T-helper 22 cell (primary cell): Measurements from ENCODE around the gene SECTM1.

Source experiments
- DNase-seq: peaks from one replicate; pipeline ENCODE4 v3.0.0-alpha.2; 2020; ENCODE audit warnings: low read depth

Gene SECTM1

DNA sequence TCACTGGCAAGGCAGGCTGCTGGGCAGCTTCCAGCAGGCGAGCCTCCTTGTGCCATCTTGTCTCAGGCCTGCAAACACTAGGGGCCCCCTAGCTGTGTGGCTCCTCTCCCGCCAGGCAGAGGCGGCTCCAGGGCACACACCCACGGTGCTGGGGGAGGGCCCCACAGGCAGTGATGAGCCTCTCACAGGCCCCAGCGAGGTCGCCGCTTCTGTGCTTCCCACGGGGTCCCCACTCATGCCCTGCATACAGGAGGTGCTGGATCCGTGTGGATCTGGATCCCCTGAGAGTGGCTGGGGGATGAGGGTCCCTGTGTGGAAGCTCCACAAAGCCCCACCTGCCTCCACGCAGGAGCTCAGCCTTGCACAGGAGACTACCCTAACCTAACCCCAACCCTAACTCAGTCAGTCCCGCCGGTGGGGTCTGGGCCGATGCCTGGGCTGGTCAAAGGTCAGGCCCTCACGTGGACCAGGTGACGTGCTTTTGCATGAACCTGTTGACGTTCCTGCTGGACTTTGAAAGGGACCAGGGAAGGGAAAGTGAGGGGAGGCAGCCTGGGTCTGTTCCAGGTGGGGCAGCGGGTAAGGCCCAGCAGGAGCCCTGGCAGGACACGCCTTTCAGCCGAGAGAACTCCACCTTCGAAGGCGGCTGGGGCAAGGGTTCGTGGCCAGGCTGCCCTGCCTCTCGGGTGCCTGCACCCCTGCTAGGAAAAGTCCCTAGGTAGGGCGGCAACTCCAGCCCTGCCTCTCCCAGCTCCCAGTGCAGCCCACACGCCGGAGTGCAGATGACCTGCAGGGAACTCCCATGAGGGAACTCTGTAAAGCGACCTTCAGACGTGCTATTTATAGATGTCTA, 5.2 kb downstream of the SECTM1 start:
- DNase-seq: no peak

DNA sequence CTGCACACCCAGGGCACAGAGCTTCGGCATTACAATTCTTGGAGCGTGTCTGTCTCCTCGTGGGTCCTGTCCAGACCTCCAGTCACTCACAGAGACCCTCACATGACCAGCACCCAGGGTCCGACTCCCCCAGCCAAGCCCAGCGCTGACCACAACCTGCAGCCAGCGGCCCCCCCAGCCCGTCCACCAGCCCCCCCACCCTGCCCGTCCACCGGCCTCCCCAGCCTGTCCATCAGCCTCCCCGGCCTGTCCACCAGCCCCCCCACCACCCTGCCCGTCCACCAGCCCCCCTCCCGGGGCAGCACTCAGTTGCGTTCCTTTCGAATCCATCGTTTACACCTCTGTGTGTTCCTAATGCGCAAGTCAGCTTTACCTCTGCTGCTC, 5.8 kb downstream of the SECTM1 start:
- DNase-seq: no peak

DNA sequence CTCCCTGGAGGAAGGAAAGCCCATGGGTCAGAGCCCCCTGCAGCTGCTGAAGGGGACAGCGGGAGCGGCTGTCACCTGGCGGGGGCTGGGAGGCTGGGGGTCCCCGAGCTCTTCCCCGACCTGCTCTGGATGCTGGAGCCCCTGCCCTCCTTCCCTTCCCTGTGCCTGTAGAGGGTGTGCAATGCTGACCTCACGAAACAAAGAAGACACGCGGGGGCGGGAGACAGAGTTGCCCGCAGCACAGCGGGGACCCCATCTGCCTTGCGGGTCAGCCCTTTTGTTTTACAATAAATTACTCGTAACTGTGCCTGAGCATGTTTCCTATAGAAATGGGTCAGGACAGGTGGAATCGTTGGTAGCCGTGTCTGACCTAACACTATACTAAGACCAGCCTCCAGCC, 6.3 kb downstream of the SECTM1 start:
- no peak for DNase-seq

DNA sequence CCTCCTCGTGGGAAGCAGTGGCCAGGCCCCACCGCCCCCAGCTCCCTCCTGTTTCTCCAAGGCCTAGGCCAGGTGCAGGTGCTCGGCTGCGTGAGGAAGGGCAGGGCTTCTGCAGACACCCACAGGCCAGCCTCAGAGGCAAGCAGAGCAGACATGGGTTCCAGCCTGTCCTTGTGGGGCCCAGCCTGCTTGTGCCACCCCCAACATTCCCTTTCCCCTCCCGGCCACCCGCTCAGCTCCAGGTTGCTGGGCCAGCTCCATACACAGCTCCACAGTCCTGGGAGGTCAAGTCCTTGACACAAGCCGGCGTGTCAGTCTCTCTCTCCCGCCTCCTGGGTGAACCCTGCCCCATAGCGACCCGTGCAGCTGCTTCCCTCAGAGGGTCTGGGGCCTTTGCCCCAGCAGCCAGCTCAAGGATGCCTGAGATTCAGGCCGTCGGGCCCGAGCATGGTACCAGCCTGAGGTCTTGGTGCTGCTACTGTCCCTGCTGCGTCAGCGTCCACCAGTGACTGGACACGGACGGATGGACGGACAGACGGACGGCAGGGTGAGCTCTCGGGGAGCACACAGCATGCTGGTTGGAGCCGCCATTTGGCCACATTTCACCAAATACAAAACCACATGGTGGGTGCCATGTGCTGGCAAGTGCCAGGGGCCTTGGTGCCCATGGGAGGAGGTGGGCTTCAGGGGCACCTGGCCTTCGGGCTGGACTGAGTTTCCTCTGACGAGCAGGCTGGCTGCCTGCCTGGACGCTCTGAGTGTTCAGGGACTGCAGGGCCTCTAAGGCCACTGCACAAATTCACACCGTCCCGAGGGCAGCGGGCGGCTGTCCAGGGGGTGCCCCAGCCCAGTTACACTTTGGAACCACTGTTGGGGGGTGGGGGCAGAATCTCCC, 8.0 kb downstream of the SECTM1 start:
- no peak for DNase-seq

DNA sequence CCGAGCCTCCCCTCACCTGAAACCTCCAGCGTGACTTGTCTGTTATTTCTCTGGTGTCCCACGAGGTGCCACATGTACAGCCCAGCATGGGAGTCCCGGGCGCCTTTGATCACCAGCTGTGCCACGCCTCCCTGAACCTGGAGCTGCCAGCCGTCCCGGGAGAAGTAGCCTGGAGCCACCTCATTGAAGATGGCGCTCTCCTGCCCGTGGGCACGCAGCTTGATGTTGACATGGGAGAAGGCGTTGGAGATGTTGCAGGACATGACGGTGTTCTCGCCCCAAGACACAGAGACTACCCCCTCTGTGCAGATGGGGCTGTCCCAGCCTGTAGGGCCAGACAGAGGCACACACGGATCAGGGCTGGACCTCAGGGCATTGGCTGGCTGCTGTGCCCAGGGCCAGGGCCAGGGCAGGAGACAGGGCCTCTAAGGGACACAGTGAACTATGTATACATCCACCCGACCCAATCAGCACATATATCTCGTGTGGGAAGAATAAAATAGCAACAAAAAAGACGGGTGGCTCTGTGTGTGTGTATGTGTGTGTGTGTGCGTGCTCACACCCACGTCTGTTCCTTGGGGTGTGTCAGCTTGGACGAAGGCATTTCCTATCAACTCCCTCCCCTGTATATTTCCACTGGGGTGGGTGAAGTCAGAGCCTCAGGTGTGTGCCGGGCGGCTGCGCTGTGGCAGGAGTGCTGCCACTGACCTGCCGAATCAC, 8.8 kb downstream of the SECTM1 start:
- no peak for DNase-seq

DNA sequence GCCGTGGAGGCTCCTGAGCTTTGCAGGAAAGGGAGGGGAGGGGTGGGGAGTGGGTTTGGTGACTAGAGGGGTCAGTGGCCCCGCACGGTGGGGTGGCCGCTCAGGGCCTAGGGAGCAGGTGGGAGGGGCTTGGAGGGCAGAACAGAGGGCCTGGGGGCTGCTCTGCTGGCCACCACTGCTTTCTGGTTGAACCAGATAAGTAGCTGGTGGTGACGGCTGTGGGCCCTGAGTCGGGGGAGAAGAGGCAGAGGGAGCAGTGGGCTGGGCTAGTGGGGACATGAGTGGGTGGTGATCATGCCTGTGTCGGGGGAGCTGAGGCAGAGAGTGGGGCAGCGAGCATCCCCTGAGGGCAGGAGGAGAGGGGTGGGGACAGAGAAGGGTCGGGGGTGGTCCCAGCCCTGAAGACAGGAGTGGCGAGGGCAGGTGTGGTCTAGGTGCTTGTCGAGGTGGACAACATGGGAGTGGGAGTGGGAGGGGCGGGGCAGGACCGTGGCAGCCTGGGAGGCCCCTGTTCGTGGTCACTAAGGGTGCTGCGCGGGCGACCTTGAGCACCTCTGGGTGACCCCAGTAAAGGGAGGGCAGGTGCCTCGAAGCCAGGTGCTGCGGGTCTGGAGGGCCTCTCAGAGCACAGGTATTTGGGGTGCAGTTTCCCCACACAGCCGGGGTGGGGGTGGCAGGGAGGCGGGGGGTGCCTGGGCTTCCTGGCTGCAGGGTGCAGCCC, 9.9 kb downstream of the SECTM1 start:
- DNase-seq: no peak

DNA sequence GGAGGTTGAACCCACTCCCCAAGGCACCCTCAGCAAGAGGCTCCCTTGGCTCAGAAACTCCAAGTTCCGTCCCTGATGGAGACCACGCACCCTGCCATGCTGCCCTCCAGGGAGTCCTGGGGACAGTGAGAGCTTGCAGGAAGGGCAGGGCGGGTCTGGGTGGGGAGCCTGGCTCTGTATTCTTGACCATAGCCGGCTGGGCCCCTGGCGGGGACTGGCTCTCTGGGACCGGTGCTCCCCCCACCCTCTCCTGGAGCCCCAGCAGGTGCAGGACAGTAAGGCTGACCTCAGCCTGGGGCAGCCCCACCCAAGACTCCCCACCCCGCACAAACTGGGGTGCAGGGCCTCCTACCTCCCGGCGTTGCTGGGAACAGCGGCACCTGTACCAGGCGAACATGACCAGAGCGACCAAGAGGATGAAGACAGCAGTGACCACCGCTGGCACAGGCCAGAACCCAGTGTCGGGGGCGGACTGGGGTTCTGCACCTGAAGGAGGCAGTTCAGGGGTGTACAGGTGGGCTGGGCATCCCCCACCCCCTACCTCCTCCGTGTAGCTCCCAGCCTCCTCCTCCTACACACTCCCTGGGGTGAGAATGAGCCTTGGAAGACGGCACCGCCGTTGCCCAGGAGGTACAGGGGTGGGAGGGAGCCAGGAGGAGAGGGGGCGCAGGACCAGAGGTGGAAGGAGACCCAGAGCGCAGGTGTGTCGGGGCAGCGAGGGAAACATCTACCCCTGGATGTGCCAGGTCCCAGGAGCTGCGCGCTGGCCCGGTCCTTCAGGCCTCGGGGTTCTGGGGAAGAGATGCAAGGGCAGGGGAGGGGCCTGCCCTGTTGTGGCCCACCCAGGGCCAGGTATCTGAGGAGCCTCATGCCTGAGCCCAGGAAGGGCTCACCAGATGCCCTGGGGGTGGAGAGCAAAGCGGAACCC, 10.8 kb downstream of the SECTM1 start:
- no peak for DNase-seq

DNA sequence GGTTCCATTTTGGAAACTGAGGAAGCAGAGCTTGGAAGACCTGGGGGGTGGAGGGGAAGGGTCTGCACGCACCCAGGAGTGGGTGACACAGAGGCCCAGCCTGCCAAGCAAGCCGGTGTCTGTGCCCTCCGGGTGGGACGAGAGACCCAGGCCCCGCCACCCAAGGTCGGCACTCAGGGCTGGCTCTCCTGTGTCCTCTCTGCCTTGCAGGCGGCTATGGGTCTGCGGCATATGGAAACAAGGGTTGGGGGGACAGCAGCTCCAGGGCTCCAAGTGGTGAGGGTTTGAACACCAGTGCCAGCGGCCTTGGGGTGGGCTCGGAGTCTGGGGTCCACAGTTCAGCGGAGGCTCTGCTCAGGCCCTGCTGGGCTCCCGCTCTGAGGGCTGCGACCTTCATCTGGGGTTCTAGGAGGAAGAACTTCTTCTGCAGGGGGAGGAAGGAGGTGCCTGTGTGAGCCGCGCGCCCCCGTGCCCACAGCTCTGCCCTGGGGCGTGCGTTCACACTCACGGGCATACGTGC, 11.6 kb downstream of the SECTM1 start:
- no peak for DNase-seq

DNA sequence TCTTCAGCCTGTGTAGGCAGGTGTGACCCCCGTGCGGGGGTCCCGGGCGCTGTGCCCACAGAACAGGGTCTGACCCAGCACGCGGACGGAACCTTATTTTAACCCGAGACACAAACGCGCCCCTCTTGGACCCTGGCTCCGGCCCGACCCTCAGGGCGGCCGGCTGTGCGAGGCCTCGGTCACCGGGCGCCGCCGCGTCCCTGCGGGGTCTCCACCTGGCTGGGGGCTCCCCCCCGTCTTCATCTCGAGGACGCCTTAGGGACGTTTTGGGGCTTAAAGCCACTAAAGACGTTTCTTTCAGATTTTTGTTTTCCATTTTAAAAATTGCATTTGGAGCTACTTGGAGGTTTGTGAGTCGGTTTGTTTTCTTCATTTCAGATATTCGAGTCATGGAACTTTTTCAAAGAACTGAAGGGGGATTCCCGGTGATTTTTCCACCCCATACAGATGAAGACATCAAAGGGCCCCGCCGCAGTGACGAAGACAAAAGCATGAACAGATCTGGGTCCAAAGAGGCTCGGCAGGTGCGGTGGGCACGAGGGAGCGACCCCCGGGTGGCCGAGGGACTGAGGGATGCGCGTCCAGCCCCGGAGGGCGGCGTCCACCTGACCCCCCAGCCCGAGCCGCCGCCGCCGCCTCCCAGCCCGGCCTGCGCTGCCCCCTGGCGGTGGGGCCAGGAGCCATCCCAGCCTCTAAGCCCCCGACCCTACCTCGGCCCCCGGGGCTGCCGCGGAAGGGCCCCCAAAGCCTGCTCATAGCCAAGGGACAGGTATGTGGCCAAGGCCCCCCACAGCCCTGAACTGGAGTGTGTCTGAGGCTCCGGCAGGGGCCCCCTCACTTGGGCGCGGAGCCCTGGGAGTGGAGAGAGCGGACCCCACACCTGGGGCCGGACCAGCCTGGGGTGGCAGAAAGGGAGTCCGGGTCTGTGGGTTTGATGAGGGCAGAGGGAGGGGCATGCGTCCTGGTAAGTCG, 12.3 kb downstream of the SECTM1 start:
- DNase-seq: peak; percentile 71

DNA sequence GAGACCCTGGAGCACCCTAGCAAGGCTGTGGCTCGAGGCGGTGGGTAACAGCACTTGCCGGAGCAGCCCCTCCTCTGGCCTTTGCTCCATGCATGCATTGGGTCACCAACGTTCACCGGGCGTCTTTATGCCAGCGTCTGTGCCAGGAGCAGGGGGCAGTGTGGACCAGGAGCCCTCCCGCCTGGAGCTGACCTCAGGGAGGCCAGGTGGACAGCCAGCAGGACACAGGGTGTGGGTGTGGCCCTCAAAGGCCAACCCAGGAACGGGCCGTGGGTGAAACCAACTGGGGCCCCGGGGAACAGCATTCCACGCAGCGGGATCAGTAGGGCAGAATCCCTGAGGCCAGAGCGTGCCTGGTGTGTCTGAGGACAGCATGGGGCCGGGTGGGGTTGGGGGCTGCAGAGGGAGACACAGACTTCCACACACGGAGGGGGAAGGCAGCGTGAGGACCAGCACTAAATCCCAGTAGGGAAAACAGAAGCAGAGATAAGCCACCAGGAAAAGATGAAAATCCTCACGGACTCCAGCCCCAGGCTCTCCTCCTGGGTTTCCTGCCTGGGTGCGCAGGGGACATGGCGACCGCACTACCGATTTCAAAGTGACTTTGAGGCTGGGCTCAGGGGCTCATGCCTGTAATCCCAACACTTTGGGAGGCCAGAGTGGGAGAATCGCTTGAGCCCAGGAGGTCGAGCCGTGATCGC, 13.3 kb downstream of the SECTM1 start:
- DNase-seq: no peak

DNA sequence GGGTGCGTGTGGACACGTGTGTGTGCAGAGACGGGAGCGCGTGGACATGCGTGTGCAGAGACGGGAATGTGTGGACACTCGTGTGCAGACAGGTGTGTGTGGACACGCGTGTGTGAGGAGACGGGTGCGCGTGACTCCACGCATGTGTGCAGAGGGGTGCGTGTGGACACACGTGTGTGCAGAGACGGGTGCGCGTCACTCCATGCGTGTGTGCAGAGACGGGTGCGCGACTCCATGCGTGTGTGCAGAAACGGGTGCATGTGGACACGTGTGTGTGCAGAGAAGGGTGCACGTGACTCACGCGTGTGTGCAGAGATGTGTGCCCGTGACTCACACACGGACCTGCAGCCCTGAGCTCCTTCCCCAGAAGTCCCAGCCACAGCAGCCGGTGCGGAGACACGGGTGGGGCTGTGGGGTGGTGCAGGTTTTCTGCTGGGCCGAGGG, 13.9 kb downstream of the SECTM1 start:
- no peak for DNase-seq

DNA sequence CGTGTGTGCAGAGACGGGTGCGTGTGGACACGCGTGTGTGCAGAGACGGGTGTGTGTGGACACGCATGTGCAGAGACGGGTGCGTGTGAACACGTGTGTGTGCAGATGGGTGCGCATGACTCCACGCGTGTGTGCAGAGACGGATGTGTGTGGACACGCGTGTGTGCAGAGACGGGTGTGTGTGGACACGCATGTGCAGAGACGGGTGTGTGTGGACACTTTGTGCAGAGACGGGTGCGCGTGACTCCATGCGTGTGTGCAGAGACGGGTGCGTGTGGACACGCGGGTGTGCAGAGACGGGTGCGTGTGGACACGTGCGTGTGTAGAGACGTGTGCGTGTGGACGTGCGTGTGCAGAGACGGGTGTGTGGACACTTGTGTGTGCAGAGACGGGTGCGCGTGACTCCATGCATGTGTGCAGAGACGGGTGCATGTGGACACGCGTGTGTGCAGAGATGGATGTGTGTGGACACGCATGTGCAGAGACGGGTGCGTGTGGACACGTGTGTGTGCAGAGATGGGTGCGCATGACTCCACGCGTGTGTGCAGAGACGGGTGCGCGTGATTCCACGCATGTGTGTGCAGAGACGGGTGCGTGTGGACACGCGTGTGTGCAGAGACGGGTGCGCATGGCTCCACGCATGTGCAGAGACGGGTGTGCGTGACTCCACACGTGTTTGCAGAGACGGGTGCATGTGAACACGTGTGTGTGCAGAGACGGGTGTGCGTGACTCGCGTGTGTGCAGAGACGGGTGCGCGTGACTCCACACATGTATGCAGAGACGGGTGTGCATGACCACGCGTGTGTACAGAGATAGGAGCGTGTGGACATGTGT, 14.6 kb downstream of the SECTM1 start:
- DNase-seq: no peak

DNA sequence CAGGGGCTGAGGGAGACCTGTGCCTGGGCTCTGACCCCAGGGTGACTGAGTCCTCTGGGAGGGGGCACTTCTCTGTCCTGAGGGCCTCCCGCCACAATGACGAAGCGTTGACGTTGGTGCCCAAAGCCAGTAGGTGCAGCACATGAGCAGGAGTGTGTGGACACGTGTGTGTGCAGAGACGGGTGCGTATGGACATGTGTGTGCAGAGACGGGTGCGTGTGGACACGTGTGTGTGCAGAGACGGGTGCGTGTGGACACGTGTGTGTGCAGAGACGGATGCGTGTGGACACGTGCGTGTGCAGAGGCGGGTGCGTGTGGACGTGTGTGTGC, 15.4 kb downstream of the SECTM1 start:
- no peak for DNase-seq

DNA sequence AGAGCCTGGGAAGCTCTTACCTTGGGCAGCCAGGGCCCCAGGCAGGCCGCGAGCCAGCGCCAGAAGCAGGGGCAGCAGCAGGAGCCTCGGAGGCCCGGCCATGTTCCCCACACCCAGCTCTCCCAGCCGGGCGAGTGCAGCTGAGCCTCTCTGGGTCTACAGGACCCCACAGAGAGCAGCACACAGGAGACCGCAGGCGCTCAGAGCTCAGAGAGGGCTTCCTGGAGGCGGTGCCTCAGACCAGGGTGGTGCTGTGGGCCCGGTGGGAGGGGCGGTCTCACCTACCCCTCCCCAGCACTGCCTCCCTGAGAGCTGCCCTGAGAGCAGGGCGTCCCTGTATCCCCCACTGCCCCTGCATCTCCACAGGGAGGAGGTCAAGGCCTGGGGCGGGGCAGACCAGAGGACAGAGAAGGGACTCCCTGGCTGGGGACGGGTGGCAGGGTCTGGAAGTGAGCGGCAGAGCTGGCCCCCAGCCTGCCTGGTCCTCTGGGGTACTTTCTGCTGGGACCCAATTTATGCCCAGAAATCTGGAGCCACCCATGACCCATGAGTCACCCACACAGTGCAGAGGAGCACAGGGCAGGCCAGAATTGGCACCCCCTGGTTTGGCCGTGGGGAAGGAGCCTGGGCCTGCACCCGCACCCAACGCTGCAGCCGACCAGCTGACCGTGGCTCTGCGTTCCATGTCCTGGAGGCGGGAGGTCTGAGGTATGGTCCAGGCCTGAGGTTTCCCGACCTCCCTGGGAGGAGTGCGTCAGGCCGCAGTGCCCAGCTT, 16.0 kb downstream of the SECTM1 start, which contains the start of gene CD7:
Gene CD7, minus strand, starts transcription at position 215 of the 775 bp plus-strand sequence. Its CDS starts 113 bp downstream, at position 102.
- DNase-seq: peak; percentile 46

DNA sequence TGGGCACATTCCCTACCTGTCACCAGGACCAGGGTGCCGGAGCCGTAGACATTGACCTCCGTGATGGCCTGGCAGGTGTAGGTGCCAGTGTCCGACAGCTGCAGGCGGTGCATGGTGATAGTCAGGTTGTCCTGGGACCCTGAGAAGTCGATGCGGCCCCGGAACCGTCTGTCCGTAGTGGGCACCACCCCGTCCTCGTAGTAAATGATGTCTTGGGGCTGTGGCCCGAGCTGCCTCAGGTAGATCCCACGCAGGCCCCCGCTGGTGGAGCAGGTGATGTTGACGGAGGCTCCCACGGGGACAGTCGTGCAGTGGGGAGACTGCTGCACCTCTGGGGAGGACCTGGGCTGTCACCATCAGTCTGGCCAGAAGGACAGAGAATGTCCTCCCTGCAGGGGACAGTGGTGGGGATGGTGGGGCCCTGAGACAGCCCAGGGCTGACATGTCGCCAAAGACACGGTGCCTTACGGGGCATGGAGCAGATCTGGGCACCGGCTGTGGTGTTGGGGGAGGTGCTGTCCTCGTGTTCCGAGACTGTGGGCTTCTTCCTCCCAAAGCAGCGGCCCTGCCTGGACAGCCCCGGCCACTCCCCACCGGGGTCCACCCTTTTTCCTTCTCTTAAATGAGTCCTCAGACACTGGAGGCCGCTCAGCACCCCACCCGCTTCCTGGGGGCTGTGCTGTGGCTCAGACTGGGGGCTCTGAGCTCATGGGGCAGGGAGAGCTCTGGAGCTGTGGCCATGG, 16.7 kb downstream of the SECTM1 start:
- DNase-seq: no peak

DNA sequence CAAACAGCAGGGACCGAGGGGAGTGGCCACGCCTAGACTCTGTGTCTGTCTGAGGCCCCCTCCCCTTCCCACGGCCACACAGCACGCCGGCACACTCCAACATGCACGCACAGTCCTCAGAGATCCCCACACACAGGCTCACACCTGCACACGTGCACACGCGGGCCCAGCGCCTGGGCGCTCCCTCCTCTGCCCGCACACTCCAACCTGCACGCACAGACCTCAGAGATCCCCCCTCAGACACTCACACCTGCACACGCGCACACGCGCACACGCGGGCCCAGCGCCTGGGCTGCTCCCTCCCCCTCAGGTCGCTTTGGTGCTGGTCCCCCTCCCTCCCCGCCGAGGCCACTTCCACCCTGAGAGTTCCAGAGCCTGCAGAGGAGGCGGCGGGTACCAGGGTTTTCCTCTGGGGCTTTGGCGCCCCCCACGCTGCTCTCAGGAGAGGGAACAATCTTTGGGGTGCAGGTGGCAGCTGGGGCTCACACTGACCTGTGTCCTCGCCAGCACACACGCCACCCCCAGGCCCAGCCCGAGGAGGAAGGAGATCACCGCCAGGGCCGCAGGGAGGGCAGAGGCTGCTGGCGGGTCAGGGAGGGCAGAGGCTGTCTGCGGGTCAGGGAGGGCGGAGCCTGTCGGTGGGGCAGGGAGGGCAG, 17.7 kb downstream of the SECTM1 start:
- DNase-seq: peak; percentile 41
